K562 (cell line): ENCODE measurements around the gene GSS. TPM values are rescaled to one million over a fixed set of nuclear protein-coding genes. Genes with fewer than 3 reads are reported as not detected.

Experiments used
- ATAC-seq: fragments of 200-7000 bp; cut with Tn5 transposase; 3 replicates; pipeline ENCODE4 v1.9.1; 2020; ENCODE audit warnings: moderate library complexity
- BruUV-seq: library from RNA; stranded (reverse); fragments of 400-500 nt; replicated peaks from 2 replicates; lab custom pipeline; 2021; lab: Mats Ljungman, UMichigan
- CTCF ChIA-PET: fragments of 300-600 bp; formaldehyde crosslinking; extraction: SDS; loops from one replicate; lab custom pipeline; 2021; ENCODE audit warnings: low intra/inter-chr PET ratio; lab: Yijun Ruan, JAX
- POLR2A ChIA-PET: fragments of 300-600, 350-650 bp; sonication (Branson Sonifier 250); formaldehyde crosslinking; extraction: SDS; loops from one replicate; lab custom pipeline; 2021; ENCODE audit warnings: antibody characterized with exemption, inconsistent platforms; lab: Yijun Ruan, JAX
- DNase-seq, 4 experiments: peaks; one replicate each; pipeline versions ENCODE4 v3.0.0 to v3.0.0-alpha.2; 2011 to 2018; ENCODE audit warnings: low spot score in 3 of 4, mixed read lengths in 3 of 4; ENCODE audit errors: extremely low read depth in 1 of 4
- FAIRE-seq: peaks from 2 replicates; lab custom pipeline; 2011; peaks lifted over from hg19 to GRCh38; lab: Jason Lieb, UNC
- H2AFZ ChIP-seq: 2 replicates; pipeline ENCODE4 v1.6.0; 2011; ENCODE audit warnings: low read depth, low read length, control low read depth, inconsistent platforms
- H3K27ac ChIP-seq: fragments of 200-600 bp; 3 replicates; pipeline ENCODE4 v1.8.0; 2011; ENCODE audit warnings: low read depth, mild to moderate bottlenecking, control low read depth, inconsistent platforms, low read length, moderate library complexity, mixed read lengths; ENCODE audit errors: extremely low read depth
- H3K27me3 ChIP-seq, 2 experiments: fragments of 300-600 bp in 1 of 2; 2 replicates in 1 of 2; 3 replicates in 1 of 2; pipeline versions ENCODE4 v1.6.0 to v1.8.0; 2011; ENCODE audit warnings: inconsistent platforms in 2 of 2, low read length in 2 of 2, mild to moderate bottlenecking in 1 of 2, mixed read lengths in 1 of 2, moderate library complexity in 1 of 2; ENCODE audit not compliant: control insufficient read depth in 2 of 2, insufficient read depth in 2 of 2
- H3K36me3 ChIP-seq: fragments of 300-600 bp; 3 replicates; pipeline ENCODE4 v1.8.0; 2011; ENCODE audit warnings: mild to moderate bottlenecking, low read length, inconsistent platforms; ENCODE audit not compliant: control insufficient read depth, insufficient read depth
- H3K4me1 ChIP-seq, 2 experiments: fragments of 200-600 bp in 1 of 2; replicated peaks in 1 of 2; 2 replicates in 1 of 2; 3 replicates in 1 of 2; pipeline versions ENCODE4 v1.5.1 to v1.8.0; 2011; ENCODE audit warnings: inconsistent platforms in 2 of 2, low read length in 2 of 2, mild to moderate bottlenecking in 1 of 2, mixed read lengths in 1 of 2, moderate library complexity in 1 of 2; ENCODE audit not compliant: control insufficient read depth in 2 of 2, insufficient read depth in 2 of 2
- H3K4me2 ChIP-seq: 2 replicates; pipeline ENCODE4 v1.6.1; 2011; ENCODE audit warnings: low read length, control low read depth, inconsistent platforms, mixed read lengths; ENCODE audit not compliant: insufficient read depth
- H3K4me3 ChIP-seq: fragments of 200-600 bp; sonication (generic), shearing (Covaris generic); 2 replicates; pipeline ENCODE4 v1.5.1; 2016; ENCODE audit warnings: control low read depth, inconsistent platforms
- H3K79me2 ChIP-seq: fragments of 200-600 bp; 3 replicates; pipeline ENCODE4 v1.8.0; 2011; ENCODE audit warnings: low read length, inconsistent platforms; ENCODE audit not compliant: control insufficient read depth, insufficient read depth
- H3K9ac ChIP-seq, 2 experiments: 2 replicates each; pipeline versions ENCODE4 v1.6.0 to v1.6.1; 2011; ENCODE audit warnings: low read depth in 2 of 2, low read length in 2 of 2, control low read depth in 1 of 2, inconsistent platforms in 1 of 2, mild to moderate bottlenecking in 1 of 2, mixed read lengths in 1 of 2; ENCODE audit not compliant: insufficient read depth in 1 of 2
- H3K9me1 ChIP-seq: one replicate; pipeline ENCODE4 v1.6.0; 2011; ENCODE audit warnings: inconsistent platforms, mild to moderate bottlenecking, low read length, moderate library complexity; ENCODE audit not compliant: control insufficient read depth, insufficient read depth
- H3K9me3 ChIP-seq: replicated peaks from 2 replicates; pipeline ENCODE4 v1.5.1; 2011; ENCODE audit warnings: low read depth, low read length, inconsistent platforms; ENCODE audit not compliant: control insufficient read depth, insufficient read depth
- H4K20me1 ChIP-seq: replicated peaks from 2 replicates; pipeline ENCODE4 v1.6.1; 2011; ENCODE audit warnings: low read length, inconsistent platforms, mixed read lengths; ENCODE audit not compliant: control insufficient read depth, insufficient read depth
- NELFE ChIP-seq: IDR thresholded peaks from 2 replicates; pipeline ENCODE4 v1.6.1; 2011; ENCODE audit warnings: mild to moderate bottlenecking; ENCODE audit not compliant: insufficient read depth, insufficient read length
- POLR2G ChIP-seq: fragments of 200-400 bp; formaldehyde crosslinking; IDR thresholded peaks from 2 replicates; pipeline ENCODE4 v1.6.1; 2017; ENCODE audit warnings: low read depth, mild to moderate bottlenecking, antibody characterized with exemption, low read length, moderate library complexity
- RBM22 ChIP-seq: fragments of 200-400 bp; formaldehyde crosslinking; IDR thresholded peaks from 2 replicates; pipeline ENCODE4 v1.6.1; 2018; ENCODE audit warnings: low read length, low read depth; ENCODE audit not compliant: poor library complexity, severe bottlenecking
- RFX7 ChIP-seq: fragments of 250-450 bp; sonication (Bioruptor Pico); IDR thresholded peaks from 2 replicates; pipeline ENCODE4 v1.5.1; 2021; ENCODE audit warnings: mild to moderate bottlenecking
- SPI1 ChIP-seq: IDR thresholded peaks from 2 replicates; pipeline ENCODE4 v1.6.1; 2011; ENCODE audit warnings: low read depth, low read length, control low read depth, borderline replicate concordance
- TRIM24 ChIP-seq, 2 experiments: fragments of 450-650 bp; IDR thresholded peaks; 2 replicates each; pipeline ENCODE4 v1.6.1; 2016
- ZFP91 ChIP-seq: sonication (generic); formaldehyde crosslinking; IDR thresholded peaks from 2 replicates; pipeline ENCODE4 v1.8.0; 2022; ENCODE audit warnings: mild to moderate bottlenecking, missing genetic modification reagents
- ZNF124 ChIP-seq: sonication (generic); formaldehyde crosslinking; IDR thresholded peaks from 2 replicates; pipeline ENCODE4 v1.8.1; 2022; ENCODE audit warnings: missing genetic modification reagents
- WGBS: fragments of 100-300 bp; shearing (Covaris generic); methylation state at CpG from one replicate; pipeline ENCODE4 v1.1.6; 2016; ENCODE audit warnings: low coverage, mixed read lengths; ENCODE audit not compliant: insufficient coverage; ENCODE audit errors: missing lambda C conversion rate; 5-methylcytosine and 5-hydroxymethylcytosine counted together
- in situ Hi-C: fragments of 300-500 bp; cut with MboI; formaldehyde crosslinking; loops from 4 replicates; pipeline ENCODE4 v1.15.0; 2018; ENCODE audit warnings: inconsistent platforms, mixed read lengths
- intact Hi-C: fragments of 100-400 bp; cut with micrococcal nuclease; formaldehyde crosslinking; loops from 2 replicates; pipeline ENCODE4 v1.14.2; 2022
- polyA plus RNA-seq, 8 experiments: library from polyadenylated mRNA; depleted of rRNA in 4 of 8; stranded (reverse) in 5 of 8; unstranded in 3 of 8; fragments of >200 nt; fragmentation: Nextera tagmentation in 2 of 8; fragmentation: Illumina TruSeq in 1 of 8; extraction: Ambion mirVana in 2 of 8; extraction: Trizol in 1 of 8; gene quantifications; 2 replicates each; pipeline versions ENCODE4 v1.2.1 to v1.2.3, GENCODE V29; 2011 to 2014; ENCODE audit warnings: inconsistent platforms in 1 of 8, missing spikeins in 1 of 8
- total RNA-seq, 7 experiments: library from RNA; depleted of rRNA in 6 of 7; stranded (reverse); fragments of >200 nt in 6 of 7; fragmentation: Illumina TruSeq in 2 of 7; extraction: Trizol in 2 of 7; gene quantifications; 2 replicates each; pipeline versions ENCODE4 v1.2.1 to v1.2.3, GENCODE V29; 2011 to 2021; ENCODE audit warnings: low replicate concordance in 1 of 7
- TF ChIP-seq, protein P1 (sequence below): fragments of 450-650 bp; conservative IDR thresholded peaks from 2 replicates; pipeline ENCODE4 v1.6.1; 2016; ENCODE audit warnings: missing genetic modification characterization, low read depth, mild to moderate bottlenecking, control low read depth, missing compliant biosample characterization

GSS gene
- total and polyA plus RNA-seq, 9 of the 15 experiments (the other 6 are each of a cell fraction or from before 2014, with no cell fraction given): 18.4 to 165 (median 89.4) TPM

DNA sequence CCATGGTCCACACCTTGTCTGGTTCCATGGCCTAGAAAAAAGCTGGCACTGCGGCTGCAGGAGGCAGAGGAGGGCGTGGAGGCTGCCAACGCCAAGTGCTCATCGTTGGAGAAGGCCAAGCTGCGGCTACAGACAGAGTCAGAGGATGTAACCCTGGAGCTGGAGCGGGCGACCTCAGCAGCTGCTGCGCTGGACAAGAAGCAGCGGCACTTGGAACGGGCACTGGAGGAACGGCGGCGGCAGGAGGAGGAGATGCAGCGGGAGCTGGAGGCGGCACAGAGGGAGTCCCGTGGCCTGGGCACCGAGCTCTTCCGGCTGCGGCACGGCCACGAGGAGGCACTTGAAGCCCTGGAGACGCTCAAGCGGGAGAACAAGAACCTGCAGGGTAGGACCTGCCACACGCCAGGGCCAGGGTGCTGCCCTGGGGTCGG, 43.4 kb upstream of the GSS start:
- Histone ChIP-seq H3K9me1 (no peaks in the 10 kb centered on the region), H3K9ac (peak overlapping the region in 1 of 2 experiments; percentile 35; a peak in 2 of 4 replicates), H3K27ac (no peak overlapping the region), H3K4me3 (no peak overlapping the region), H4K20me1 (no peaks in the 10 kb centered on the region), H3K27me3 (no peaks in the 10 kb centered on the region), H3K79me2 (no peaks in the 10 kb centered on the region), H3K9me3 (no peaks in the 10 kb centered on the region), H3K4me2 (no peak overlapping the region), H3K4me1 (peaks cover 0 to 23% of the 10 kb centered on the region in 2 experiments; a peak in 2 of 5 replicates), H3K36me3 (peaks cover 80% of the 10 kb centered on the region; the same call in 2 of the 3 replicates), H2AFZ (no peak overlapping the region)
- CTCF ChIA-PET: no interaction called here
- intact Hi-C loops: no loop called here
- FAIRE-seq (no peak), DNase-seq (no peak), ATAC-seq (no peak)
- POLR2A ChIA-PET: interaction anchor here (0.6 to 1.2 kb wide), 3 partner anchors 26 to 123 kb away, joined by 3 to 4 read pairs (median 4); partner anchors contain the start of gene ACSS2
- BruUV-seq: no TSS peak
- TF ChIP-seq POLR2G (peak; percentile 65), NELFE (no peak), SPI1 (no peak), ZNF124 (CRISPR knock-in tag) (no peak), ZFP91 (CRISPR knock-in tag) (no peak), RFX7 (CRISPR knock-in tag) (no peak), TRIM24 (IDR thresholded peaks at IDR 0.05) (no peak), RBM22 (peak; percentile 76)
- TF ChIP-seq, protein P1, sequence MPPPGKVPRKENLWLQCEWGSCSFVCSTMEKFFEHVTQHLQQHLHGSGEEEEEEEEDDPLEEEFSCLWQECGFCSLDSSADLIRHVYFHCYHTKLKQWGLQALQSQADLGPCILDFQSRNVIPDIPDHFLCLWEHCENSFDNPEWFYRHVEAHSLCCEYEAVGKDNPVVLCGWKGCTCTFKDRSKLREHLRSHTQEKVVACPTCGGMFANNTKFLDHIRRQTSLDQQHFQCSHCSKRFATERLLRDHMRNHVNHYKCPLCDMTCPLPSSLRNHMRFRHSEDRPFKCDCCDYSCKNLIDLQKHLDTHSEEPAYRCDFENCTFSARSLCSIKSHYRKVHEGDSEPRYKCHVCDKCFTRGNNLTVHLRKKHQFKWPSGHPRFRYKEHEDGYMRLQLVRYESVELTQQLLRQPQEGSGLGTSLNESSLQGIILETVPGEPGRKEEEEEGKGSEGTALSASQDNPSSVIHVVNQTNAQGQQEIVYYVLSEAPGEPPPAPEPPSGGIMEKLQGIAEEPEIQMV (tag): no peak
- in situ Hi-C loops: no loop called here
- WGBS: 95% methylated on average over 25 of the region's 25 CpGs
